HG03280 (cell line): ENCODE data around the gene SYT1.
"Not testable (repeated sequence)": the region's sequence is repeated elsewhere in the genome, so short reads cannot be mapped to it uniquely, and the experiment has no call there.

ENCODE experiments used
- ATAC-seq: cut with Tn5 transposase; IDR thresholded peaks from one replicate; pipeline ENCODE4 v1.9.1; 2021; ENCODE audit warnings: mild to moderate bottlenecking, moderate library complexity; ENCODE audit not compliant: unreplicated experiment

Gene SYT1

GRCh38 chr12:79203058-79203647 is 338.6 kb downstream of the SYT1 start:
- ATAC-seq: no peak

GRCh38 chr12:79206871-79207270 is 342.3 kb downstream of the SYT1 start:
- no peak for ATAC-seq

GRCh38 chr12:79210403-79210802 is 345.8 kb downstream of the SYT1 start:
- not testable (repeated sequence) for ATAC-seq

GRCh38 chr12:79217306-79217705 is 352.7 kb downstream of the SYT1 start:
- ATAC-seq: no peak

- ATAC-seq: no peak
Measured at GRCh38 chr12:79223210-79223609, 358.6 kb downstream of the SYT1 start.

- ATAC-seq: no peak
Measured at GRCh38 chr12:79223761-79224160, 359.2 kb downstream of the SYT1 start.

- no peak for ATAC-seq
Measured at GRCh38 chr12:79227091-79227490, 362.5 kb downstream of the SYT1 start.

GRCh38 chr12:79227646-79228045 is 363.1 kb downstream of the SYT1 start:
- ATAC-seq: no peak

- peak; percentile 85 for ATAC-seq
Measured at GRCh38 chr12:79233341-79233781, 368.8 kb downstream of the SYT1 start.

GRCh38 chr12:79236920-79237319 is 372.3 kb downstream of the SYT1 start:
- no peak for ATAC-seq

- ATAC-seq: no peak
Measured at GRCh38 chr12:79238246-79238645, 373.7 kb downstream of the SYT1 start.

- no peak for ATAC-seq
Measured at GRCh38 chr12:79247494-79247893, 382.9 kb downstream of the SYT1 start.

GRCh38 chr12:79250186-79250585 is 385.6 kb downstream of the SYT1 start:
- ATAC-seq: no peak

- no peak for ATAC-seq
Measured at GRCh38 chr12:79250960-79251755, 386.6 kb downstream of the SYT1 start.

GRCh38 chr12:79252358-79253075 is 387.9 kb downstream of the SYT1 start:
- no peak for ATAC-seq

GRCh38 chr12:79255288-79255687 is 390.7 kb downstream of the SYT1 start:
- no peak for ATAC-seq

GRCh38 chr12:79260923-79261322 is 396.3 kb downstream of the SYT1 start:
- no peak for ATAC-seq

GRCh38 chr12:79262938-79263337 is 398.4 kb downstream of the SYT1 start:
- ATAC-seq: no peak

GRCh38 chr12:79266343-79267144 is 402.0 kb downstream of the SYT1 start:
- no peak for ATAC-seq

- ATAC-seq: no peak
Measured at GRCh38 chr12:79267580-79267979, 403.0 kb downstream of the SYT1 start.

GRCh38 chr12:79274501-79275064 is 410.0 kb downstream of the SYT1 start:
- ATAC-seq: no peak
